HepG2 (cell line): Measurements from ENCODE around the gene PEX14. TPM values are rescaled to one million over a fixed set of nuclear protein-coding genes. Genes with fewer than 3 reads are reported as not detected.
A peak's percentile ranks its signal among the peaks of the same experiment; 100 is the strongest.

Experiments used
- ATF7 ChIP-seq, 2 experiments: fragments of 450-650 bp in 1 of 2; sonication (generic) in 1 of 2; formaldehyde crosslinking in 1 of 2; IDR thresholded peaks; 2 replicates each; pipeline versions ENCODE4 v1.4.0 to v1.6.1; 2016 to 2020; ENCODE audit warnings: antibody characterized with exemption in 1 of 2, mild to moderate bottlenecking in 1 of 2, missing genetic modification reagents in 1 of 2
- CEBPZ ChIP-seq: IDR thresholded peaks from 2 replicates; pipeline ENCODE4 v1.6.1; 2012; ENCODE audit warnings: low read length, improper control_type of control experiment
- ELF1 ChIP-seq: sonication (generic); formaldehyde crosslinking; IDR thresholded peaks from 2 replicates; pipeline ENCODE4 v1.4.0; 2020; ENCODE audit warnings: missing genetic modification reagents
- HNRNPLL ChIP-seq: fragments of 200-400 bp; formaldehyde crosslinking; IDR thresholded peaks from 2 replicates; pipeline ENCODE4 v1.6.1; 2017; ENCODE audit warnings: mild to moderate bottlenecking, low read depth, low read length; ENCODE audit not compliant: poor library complexity, severe bottlenecking
- KAT8 ChIP-seq: IDR thresholded peaks from 2 replicates; pipeline ENCODE4 v1.6.1; 2016; ENCODE audit warnings: missing genetic modification reagents, missing compliant biosample characterization
- KDM3A ChIP-seq: IDR thresholded peaks from 2 replicates; pipeline ENCODE4 v1.6.1; 2018; ENCODE audit warnings: low read depth, missing compliant biosample characterization
- MBNL3 ChIP-seq: fragments of 250-450 bp; sonication (Bioruptor Pico); conservative IDR thresholded peaks from 2 replicates; pipeline ENCODE4 v1.8.0; 2022; ENCODE audit warnings: mild to moderate bottlenecking, inconsistent platforms
- MEF2D ChIP-seq: sonication (generic); formaldehyde crosslinking; IDR thresholded peaks from 2 replicates; pipeline ENCODE4 v1.5.1; 2020; ENCODE audit warnings: mild to moderate bottlenecking, missing genetic modification reagents
- MTF2 ChIP-seq: sonication (generic); formaldehyde crosslinking; IDR thresholded peaks from 2 replicates; pipeline ENCODE4 v1.5.0; 2020; ENCODE audit warnings: missing genetic modification reagents, borderline replicate concordance
- MYC ChIP-seq: sonication (generic); formaldehyde crosslinking; IDR thresholded peaks from 2 replicates; pipeline ENCODE4 v1.9.0; 2021; ENCODE audit warnings: missing genetic modification reagents, borderline replicate concordance
- RFX1 ChIP-seq: fragments of 450-650 bp; IDR thresholded peaks from 2 replicates; pipeline ENCODE4 v1.6.1; 2017
- STAT6 ChIP-seq: sonication (generic); formaldehyde crosslinking; IDR thresholded peaks from 2 replicates; pipeline ENCODE4 v1.4.0; 2020; ENCODE audit warnings: missing genetic modification reagents, mild to moderate bottlenecking, borderline replicate concordance
- TFDP2 ChIP-seq: sonication (generic); formaldehyde crosslinking; IDR thresholded peaks from 2 replicates; pipeline ENCODE4 v1.4.0; 2020; ENCODE audit warnings: missing genetic modification reagents
- ZBTB8A ChIP-seq: sonication (generic); formaldehyde crosslinking; IDR thresholded peaks from 2 replicates; pipeline ENCODE4 v1.4.0; 2020; ENCODE audit warnings: mild to moderate bottlenecking, low read depth, missing genetic modification reagents, borderline replicate concordance
- ZNF30 ChIP-seq: sonication (generic); formaldehyde crosslinking; IDR thresholded peaks from 2 replicates; pipeline ENCODE4 v1.5.0; 2020; ENCODE audit warnings: mild to moderate bottlenecking, missing genetic modification reagents
- polyA plus RNA-seq, 8 experiments: library from polyadenylated mRNA; depleted of rRNA in 3 of 8; stranded (reverse) in 7 of 8; unstranded in 1 of 8; fragments of >200 nt; fragmentation: Illumina TruSeq in 4 of 8; extraction: Trizol in 4 of 8; gene quantifications; 2 replicates each; pipeline versions ENCODE4 v1.2.1 to v1.2.3, GENCODE V29; 2011 to 2016; ENCODE audit warnings: low read depth in 4 of 8, missing spikeins in 1 of 8, mixed read lengths in 1 of 8; ENCODE audit not compliant: insufficient read depth in 1 of 8
- total RNA-seq, 5 experiments: library from RNA; depleted of rRNA; stranded (reverse); fragments of >200 nt; fragmentation: Illumina TruSeq; extraction: Trizol; gene quantifications; 2 replicates each; pipeline ENCODE4 v1.2.3, GENCODE V29; 2016; ENCODE audit warnings: low read depth in 1 of 5
- TF ChIP-seq, protein P1 (sequence below): sonication (generic); formaldehyde crosslinking; IDR thresholded peaks from 2 replicates; pipeline ENCODE4 v1.4.0; 2020; ENCODE audit warnings: missing genetic modification reagents

PEX14 gene
- total and polyA plus RNA-seq, 2 of the 13 experiments (the other 11 are each of a cell fraction or from before 2014, with no cell fraction given): 6.5 to 9.9 TPM

DNA sequence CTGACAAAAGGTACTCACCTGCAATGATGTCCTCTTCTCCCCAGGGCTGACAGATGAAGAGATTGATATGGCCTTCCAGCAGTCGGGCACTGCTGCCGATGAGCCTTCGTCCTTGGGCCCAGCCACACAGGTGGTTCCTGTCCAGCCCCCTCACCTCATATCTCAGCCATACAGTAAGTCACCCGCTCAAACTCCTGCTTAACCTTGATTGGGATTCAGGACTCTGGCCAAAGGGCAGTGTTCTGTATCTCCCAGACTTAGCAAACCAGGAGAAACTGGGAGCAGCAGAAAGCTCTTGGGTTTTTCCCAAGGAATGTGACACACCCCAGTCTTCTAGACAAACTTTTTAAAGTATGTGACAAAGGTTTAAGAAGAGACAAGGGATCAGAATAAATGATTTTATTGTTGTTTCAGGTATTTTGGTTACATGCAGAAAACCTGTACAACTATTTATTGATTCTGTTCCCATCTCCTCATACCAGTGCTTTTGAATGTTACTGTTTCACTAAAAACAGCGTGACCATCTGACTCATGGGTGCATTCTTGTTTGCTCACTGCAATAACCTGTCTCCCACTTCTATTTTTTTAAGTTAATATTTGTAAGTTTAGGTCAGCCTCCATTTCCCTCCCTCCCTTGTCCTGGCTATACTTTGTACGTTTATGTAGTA lies 124.6 kb downstream of the PEX14 start (continued):
- TF ChIP-seq, protein P1, sequence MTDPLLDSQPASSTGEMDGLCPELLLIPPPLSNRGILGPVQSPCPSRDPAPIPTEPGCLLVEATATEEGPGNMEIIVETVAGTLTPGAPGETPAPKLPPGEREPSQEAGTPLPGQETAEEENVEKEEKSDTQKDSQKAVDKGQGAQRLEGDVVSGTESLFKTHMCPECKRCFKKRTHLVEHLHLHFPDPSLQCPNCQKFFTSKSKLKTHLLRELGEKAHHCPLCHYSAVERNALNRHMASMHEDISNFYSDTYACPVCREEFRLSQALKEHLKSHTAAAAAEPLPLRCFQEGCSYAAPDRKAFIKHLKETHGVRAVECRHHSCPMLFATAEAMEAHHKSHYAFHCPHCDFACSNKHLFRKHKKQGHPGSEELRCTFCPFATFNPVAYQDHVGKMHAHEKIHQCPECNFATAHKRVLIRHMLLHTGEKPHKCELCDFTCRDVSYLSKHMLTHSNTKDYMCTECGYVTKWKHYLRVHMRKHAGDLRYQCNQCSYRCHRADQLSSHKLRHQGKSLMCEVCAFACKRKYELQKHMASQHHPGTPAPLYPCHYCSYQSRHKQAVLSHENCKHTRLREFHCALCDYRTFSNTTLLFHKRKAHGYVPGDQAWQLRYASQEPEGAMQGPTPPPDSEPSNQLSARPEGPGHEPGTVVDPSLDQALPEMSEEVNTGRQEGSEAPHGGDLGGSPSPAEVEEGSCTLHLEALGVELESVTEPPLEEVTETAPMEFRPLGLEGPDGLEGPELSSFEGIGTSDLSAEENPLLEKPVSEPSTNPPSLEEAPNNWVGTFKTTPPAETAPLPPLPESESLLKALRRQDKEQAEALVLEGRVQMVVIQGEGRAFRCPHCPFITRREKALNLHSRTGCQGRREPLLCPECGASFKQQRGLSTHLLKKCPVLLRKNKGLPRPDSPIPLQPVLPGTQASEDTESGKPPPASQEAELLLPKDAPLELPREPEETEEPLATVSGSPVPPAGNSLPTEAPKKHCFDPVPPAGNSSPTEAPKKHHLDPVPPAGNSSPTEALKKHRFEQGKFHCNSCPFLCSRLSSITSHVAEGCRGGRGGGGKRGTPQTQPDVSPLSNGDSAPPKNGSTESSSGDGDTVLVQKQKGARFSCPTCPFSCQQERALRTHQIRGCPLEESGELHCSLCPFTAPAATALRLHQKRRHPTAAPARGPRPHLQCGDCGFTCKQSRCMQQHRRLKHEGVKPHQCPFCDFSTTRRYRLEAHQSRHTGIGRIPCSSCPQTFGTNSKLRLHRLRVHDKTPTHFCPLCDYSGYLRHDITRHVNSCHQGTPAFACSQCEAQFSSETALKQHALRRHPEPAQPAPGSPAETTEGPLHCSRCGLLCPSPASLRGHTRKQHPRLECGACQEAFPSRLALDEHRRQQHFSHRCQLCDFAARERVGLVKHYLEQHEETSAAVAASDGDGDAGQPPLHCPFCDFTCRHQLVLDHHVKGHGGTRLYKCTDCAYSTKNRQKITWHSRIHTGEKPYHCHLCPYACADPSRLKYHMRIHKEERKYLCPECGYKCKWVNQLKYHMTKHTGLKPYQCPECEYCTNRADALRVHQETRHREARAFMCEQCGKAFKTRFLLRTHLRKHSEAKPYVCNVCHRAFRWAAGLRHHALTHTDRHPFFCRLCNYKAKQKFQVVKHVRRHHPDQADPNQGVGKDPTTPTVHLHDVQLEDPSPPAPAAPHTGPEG: no peak
- TF ChIP-seq ELF1 (CRISPR knock-in tag) (no peak), TFDP2 (peak; percentile 79), HNRNPLL (no peak), MEF2D (CRISPR knock-in tag) (0 out of 2 replicates have a peak, but pooled peaks have one; percentile 24), MTF2 (CRISPR knock-in tag) (no peak), MYC (CRISPR knock-in tag) (no peak), RFX1 (no peak), KAT8 (CRISPR knock-in tag) (no peak), CEBPZ (no peak), ATF7 (IDR thresholded peaks at IDR 0.05) (no peak), ATF7 (CRISPR knock-in tag; IDR thresholded peaks at IDR 0.05) (no peak; the same call in 1 of the 2 replicates), MBNL3 (no peak), KDM3A (CRISPR knock-in tag) (no peak), ZBTB8A (CRISPR knock-in tag) (no peak), ZNF30 (no peak), STAT6 (CRISPR knock-in tag) (no peak)
